ENCODE data around the gene KIF21B.

KIF21B gene

GRCh38 chr1:201020040-201020591 lies 3.4 kb downstream of the KIF21B start:
- no peak for DNase-seq (ENCODE audit: low read depth in 3 of 3, low spot score in 1 of 3)

GRCh38 chr1:201019321-201019977 lies 4.1 kb downstream of the KIF21B start:
- peak; percentile 68 to 75 (median 69) for DNase-seq (ENCODE audit: low read depth in 3 of 3, low spot score in 1 of 3)

- DNase-seq (ENCODE audit: low read depth in 3 of 3, low spot score in 1 of 3): no peak
These were observed 5.7 kb downstream of the KIF21B start for GRCh38 chr1:201017828-201018163.

- DNase-seq (ENCODE audit: low read depth in 3 of 3, low spot score in 1 of 3): no peak
These were observed 6.3 kb downstream of the KIF21B start for GRCh38 chr1:201016943-201017827.

- DNase-seq (ENCODE audit: low read depth in 3 of 3, low spot score in 1 of 3): no peak
These were observed 7.3 kb downstream of the KIF21B start for GRCh38 chr1:201016211-201016651.

- DNase-seq (ENCODE audit: low read depth in 3 of 3, low spot score in 1 of 3): no peak
These were observed 7.9 kb downstream of the KIF21B start for GRCh38 chr1:201015551-201016091.

- no peak for DNase-seq (ENCODE audit: low read depth in 3 of 3, low spot score in 1 of 3)
These were observed 8.7 kb downstream of the KIF21B start for GRCh38 chr1:201014816-201015200.

- no peak for DNase-seq (ENCODE audit: low read depth in 3 of 3, low spot score in 1 of 3)
These were observed 9.3 kb downstream of the KIF21B start for GRCh38 chr1:201013991-201014815.

- no peak for DNase-seq (ENCODE audit: low read depth in 3 of 3, low spot score in 1 of 3)
These were observed 10.5 kb downstream of the KIF21B start for GRCh38 chr1:201013031-201013485.

GRCh38 chr1:201011616-201012015 lies 11.9 kb downstream of the KIF21B start:
- no peak for DNase-seq (ENCODE audit: low read depth in 3 of 3, low spot score in 1 of 3)

GRCh38 chr1:201009962-201010645 lies 13.4 kb downstream of the KIF21B start:
- no peak for DNase-seq (ENCODE audit: low read depth in 3 of 3, low spot score in 1 of 3)

- DNase-seq (ENCODE audit: low read depth in 3 of 3, low spot score in 1 of 3): no peak
These were observed 14.7 kb downstream of the KIF21B start for GRCh38 chr1:201008666-201009360.

- no peak for DNase-seq (ENCODE audit: low read depth in 3 of 3, low spot score in 1 of 3)
These were observed 16.0 kb downstream of the KIF21B start for GRCh38 chr1:201007481-201007880.

- no peak for DNase-seq (ENCODE audit: low read depth in 3 of 3, low spot score in 1 of 3)
These were observed 17.1 kb downstream of the KIF21B start for GRCh38 chr1:201006450-201006849.

- DNase-seq (ENCODE audit: low read depth in 3 of 3, low spot score in 1 of 3): no peak
These were observed 18.8 kb downstream of the KIF21B start for GRCh38 chr1:201004732-201005131.

GRCh38 chr1:201004154-201004553 lies 19.4 kb downstream of the KIF21B start:
- no peak for DNase-seq (ENCODE audit: low read depth in 3 of 3, low spot score in 1 of 3)

GRCh38 chr1:201002510-201002909 lies 21.0 kb downstream of the KIF21B start:
- DNase-seq (ENCODE audit: low read depth in 3 of 3, low spot score in 1 of 3): no peak

- no peak for DNase-seq (ENCODE audit: low read depth in 3 of 3, low spot score in 1 of 3)
These were observed 21.6 kb downstream of the KIF21B start for GRCh38 chr1:201001962-201002361.

GRCh38 chr1:201000391-201000790 lies 23.1 kb downstream of the KIF21B start:
- no peak for DNase-seq (ENCODE audit: low read depth in 3 of 3, low spot score in 1 of 3)

- no peak for DNase-seq (ENCODE audit: low read depth in 3 of 3, low spot score in 1 of 3)
These were observed 23.8 kb downstream of the KIF21B start for GRCh38 chr1:200999667-201000066.

All from stimulated activated CD4-positive, alpha-beta T cell treated with anti-CD3 and anti-CD28 coated beads, TNF-alpha, amount 100 ng/mL, for 1 hour (primary cell).